ENCODE measurements around the gene COG1.

The COG1 gene

DNA sequence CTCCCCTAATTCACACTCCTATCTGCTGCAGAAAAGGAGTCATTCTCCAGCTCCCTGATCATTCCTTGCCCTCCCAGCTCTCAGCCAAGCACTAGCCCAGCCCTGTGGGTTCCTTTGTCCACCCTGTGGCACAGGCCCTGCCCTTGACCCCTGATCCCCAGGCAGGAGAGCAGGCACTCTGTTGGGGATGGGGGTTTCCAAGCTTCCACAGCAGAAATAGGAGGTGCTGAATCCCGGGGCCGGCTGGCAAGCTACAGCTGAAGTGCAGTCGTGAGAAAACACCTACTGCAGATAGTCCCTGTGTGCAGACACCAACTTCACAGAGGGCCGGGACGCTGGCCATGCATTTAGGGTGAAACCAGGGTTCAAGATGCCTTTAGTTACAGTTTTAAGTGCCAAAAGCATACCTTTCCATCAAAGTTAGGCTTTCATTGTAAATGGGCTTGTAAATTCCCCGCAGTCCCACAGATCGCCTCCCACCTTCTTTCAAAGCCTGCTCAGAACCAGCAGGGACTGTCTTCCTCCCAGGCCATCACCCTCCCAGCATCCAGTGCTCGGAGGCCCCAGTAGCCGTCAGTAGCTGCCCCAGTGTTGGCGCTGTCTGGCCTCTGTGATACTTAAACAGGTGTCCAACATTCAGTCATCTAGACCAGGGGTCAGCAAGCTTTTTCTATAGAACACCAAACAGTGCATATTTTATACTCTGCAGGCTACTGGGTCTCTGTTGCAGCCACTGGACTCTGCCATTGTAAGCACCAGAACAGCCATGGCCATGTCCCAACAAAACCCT is 58.2 kb downstream of the COG1 start:
- no peak for TF ChIP-seq CTCF (IDR thresholded peaks at IDR 0.05; ENCODE audit: borderline replicate concordance, control extremely low read depth, extremely low read depth, insufficient read depth, missing control alignments)
- in situ Hi-C loops (cut with MboI; ENCODE audit: low sequenced_read_pairs, unreplicated experiment), result loop anchor here (10.0 kb wide), 1 partner anchor 526 kb away; no protein-coding TSS in a partner anchor

DNA sequence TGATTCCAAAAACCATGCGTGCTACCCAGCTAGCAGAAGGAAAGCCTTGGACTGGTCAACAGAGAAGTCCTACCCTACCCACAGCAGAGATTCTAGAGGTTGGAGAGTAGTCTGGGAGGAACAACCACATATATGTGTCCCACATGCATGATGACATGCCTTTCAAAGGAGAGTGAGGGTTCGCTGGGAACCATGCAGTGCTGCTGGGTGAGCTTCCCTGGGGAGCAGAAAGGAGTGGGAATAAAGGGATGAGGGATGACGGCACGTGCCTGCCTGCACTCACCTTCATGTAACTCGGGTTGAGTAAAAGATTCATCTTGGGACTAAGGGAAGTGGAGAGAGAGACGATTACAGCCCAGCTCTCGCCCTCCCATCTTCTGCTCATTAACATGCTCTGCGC is 59.0 kb downstream of the COG1 start:
- no peak for DNase-seq (ENCODE audit: low spot score)
- in situ Hi-C loops (cut with MboI; ENCODE audit: low sequenced_read_pairs, unreplicated experiment), result loop anchor here (10.0 kb wide), 1 partner anchor 527 kb away; no protein-coding TSS in a partner anchor
- no peak for TF ChIP-seq CTCF (IDR thresholded peaks at IDR 0.05; ENCODE audit: borderline replicate concordance, control extremely low read depth, extremely low read depth, insufficient read depth, missing control alignments)

More for the DNA sequence above, 58.2 kb downstream of the COG1 start:
- DNase-seq (ENCODE audit: low spot score), result no peak

GRCh38 chr17:73255671-73256181 is 62.9 kb downstream of the COG1 start:
- DNase-seq (ENCODE audit: low spot score), result peak; percentile 78
- in situ Hi-C loops (cut with MboI; ENCODE audit: low sequenced_read_pairs, unreplicated experiment), result loop anchor here (5.0 to 10.0 kb wide), 2 partner anchors 117 to 531 kb away; no protein-coding TSS in a partner anchor
- TF ChIP-seq CTCF (IDR thresholded peaks at IDR 0.05; ENCODE audit: borderline replicate concordance, control extremely low read depth, extremely low read depth, insufficient read depth, missing control alignments), result peak; percentile 96

DNA sequence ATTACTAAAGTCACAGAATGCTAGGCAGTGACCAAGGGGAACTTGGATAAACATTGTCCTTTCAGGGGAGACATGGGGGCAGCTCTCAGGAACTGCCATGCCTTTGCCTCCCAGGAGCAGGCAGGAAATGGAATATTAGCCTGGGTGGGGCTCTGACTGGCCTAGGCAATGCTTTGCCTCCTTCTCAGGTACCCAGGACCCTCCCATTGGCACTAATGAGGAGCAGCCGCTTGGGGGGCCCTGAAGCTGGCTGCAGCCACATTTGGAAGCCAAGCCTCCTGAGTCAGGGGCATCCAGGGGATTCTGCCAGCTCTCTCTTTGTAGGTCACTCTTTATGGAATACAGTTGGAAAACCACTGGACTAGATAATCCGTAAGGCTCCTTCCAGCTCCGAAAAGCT is 63.4 kb downstream of the COG1 start:
- no peak for DNase-seq (ENCODE audit: low spot score)
- in situ Hi-C loops (cut with MboI; ENCODE audit: low sequenced_read_pairs, unreplicated experiment), result loop anchor here (5.0 to 10.0 kb wide), 2 partner anchors 116 to 531 kb away; no protein-coding TSS in a partner anchor
- no peak for TF ChIP-seq CTCF (IDR thresholded peaks at IDR 0.05; ENCODE audit: borderline replicate concordance, control extremely low read depth, extremely low read depth, insufficient read depth, missing control alignments)

- in situ Hi-C loops (cut with MboI; ENCODE audit: low sequenced_read_pairs, unreplicated experiment), result loop anchor here (5.0 to 10.0 kb wide), 2 partner anchors 115 to 533 kb away; no protein-coding TSS in a partner anchor
- no peak for DNase-seq (ENCODE audit: low spot score)
- TF ChIP-seq CTCF (IDR thresholded peaks at IDR 0.05; ENCODE audit: borderline replicate concordance, control extremely low read depth, extremely low read depth, insufficient read depth, missing control alignments), result no peak
Observed at GRCh38 chr17:73257516-73257915, 64.7 kb downstream of the COG1 start.
